CD14-positive monocyte (primary cell): ENCODE results near the gene AK9. TPM values are rescaled to one million over a fixed set of nuclear protein-coding genes. Genes with fewer than 3 reads are reported as not detected.
"Not testable (repeated sequence)": the region's sequence is repeated elsewhere in the genome, so short reads cannot be mapped to it uniquely, and the experiment has no call there.

Experiments
- DNase-seq, 3 donors: peaks; one replicate each; pipeline ENCODE4 v3.0.0-alpha.2; 2011 to 2022
- H2AFZ ChIP-seq: 2 replicates; pipeline ENCODE4 v1.6.0; 2012; ENCODE audit warnings: mild to moderate bottlenecking, low read depth, low read length, inconsistent platforms; ENCODE audit not compliant: insufficient read depth, poor library complexity, severe bottlenecking
- H3K27ac ChIP-seq, 2 donors: 1 replicate in 1 of 2; 2 replicates in 1 of 2; pipeline ENCODE4 v1.5.1; 2012 to 2013; ENCODE audit warnings: low read length in 2 of 2, control low read depth in 1 of 2, inconsistent platforms in 1 of 2, low read depth in 1 of 2, mild to moderate bottlenecking in 1 of 2
- H3K27me3 ChIP-seq, 2 donors: one replicate each; pipeline versions ENCODE4 v1.6.0 to v1.6.1; 2011 to 2013; ENCODE audit warnings: low read length in 2 of 2; ENCODE audit not compliant: control insufficient read depth in 2 of 2, insufficient read depth in 2 of 2
- H3K36me3 ChIP-seq, 2 donors: replicated peaks in 1 of 2; 1 replicate in 1 of 2; 2 replicates in 1 of 2; pipeline versions ENCODE4 v1.5.1 to v1.6.1; 2012 to 2013; ENCODE audit warnings: low read length in 2 of 2, control low read depth in 1 of 2, inconsistent platforms in 1 of 2, mild to moderate bottlenecking in 1 of 2; ENCODE audit not compliant: insufficient read depth in 2 of 2, control insufficient read depth in 1 of 2
- H3K4me1 ChIP-seq, 2 donors: 1 replicate in 1 of 2; 2 replicates in 1 of 2; pipeline versions ENCODE4 v1.5.1 to v1.6.1; 2012 to 2013; ENCODE audit warnings: low read length in 2 of 2, control low read depth in 1 of 2, inconsistent platforms in 1 of 2, mild to moderate bottlenecking in 1 of 2, moderate library complexity in 1 of 2; ENCODE audit not compliant: insufficient read depth in 2 of 2, control insufficient read depth in 1 of 2
- H3K4me2 ChIP-seq: replicated peaks from 2 replicates; pipeline ENCODE3; 2012; ENCODE audit warnings: low read length, moderate library complexity, mild to moderate bottlenecking; ENCODE audit not compliant: poor library complexity, severe bottlenecking; ENCODE audit errors: extremely low read depth
- H3K4me3 ChIP-seq, 3 experiments: fragments of 200-600 bp in 1 of 3; sonication (generic) in 1 of 3; replicated peaks in 1 of 3; 1 replicate in 2 of 3; 2 replicates in 1 of 3; pipeline ENCODE4 v1.5.1; 2011 to 2013; ENCODE audit warnings: low read length in 3 of 3, mild to moderate bottlenecking in 3 of 3, control low read depth in 2 of 3, low read depth in 2 of 3, inconsistent platforms in 1 of 3, moderate library complexity in 1 of 3
- H3K79me2 ChIP-seq: 2 replicates; pipeline ENCODE4 v1.6.0; 2012; ENCODE audit warnings: mild to moderate bottlenecking, control low read depth, inconsistent platforms, low read length, moderate library complexity; ENCODE audit not compliant: insufficient read depth
- H3K9ac ChIP-seq: 2 replicates; pipeline ENCODE4 v1.6.0; 2017; ENCODE audit warnings: low read length, mild to moderate bottlenecking; ENCODE audit not compliant: insufficient read depth, poor library complexity, severe bottlenecking
- H3K9me3 ChIP-seq, 2 donors: replicated peaks in 1 of 2; 1 replicate in 1 of 2; 2 replicates in 1 of 2; pipeline versions ENCODE4 v1.5.1 to v1.6.1; 2012 to 2013; ENCODE audit warnings: low read length in 2 of 2, control low read depth in 1 of 2; ENCODE audit not compliant: control insufficient read depth in 1 of 2, insufficient read depth in 1 of 2
- H4K20me1 ChIP-seq: 2 replicates; pipeline ENCODE4 v1.6.0; 2012; ENCODE audit warnings: mild to moderate bottlenecking, low read length, control low read depth, moderate library complexity; ENCODE audit not compliant: insufficient read depth
- H3K27ac Mint-ChIP-seq, 7 donors: one replicate each; pipeline ENCODE4 v1.8.0; 2020; ENCODE audit warnings: mild to moderate bottlenecking in 7 of 7, mixed read lengths in 7 of 7, moderate library complexity in 6 of 7, inconsistent platforms in 2 of 7
- H3K27me3 Mint-ChIP-seq, 3 donors: one replicate each; pipeline ENCODE4 v1.8.0; 2021 to 2022; ENCODE audit warnings: low read depth in 3 of 3, mild to moderate bottlenecking in 3 of 3, mixed read lengths in 3 of 3, moderate library complexity in 3 of 3, inconsistent platforms in 1 of 3
- H3K36me3 Mint-ChIP-seq, 2 donors: one replicate each; pipeline ENCODE4 v1.8.0; 2020; ENCODE audit warnings: mixed read lengths in 2 of 2, inconsistent platforms in 1 of 2, mild to moderate bottlenecking in 1 of 2
- H3K4me1 Mint-ChIP-seq: one replicate; pipeline ENCODE4 v1.8.0; 2020; ENCODE audit warnings: mild to moderate bottlenecking, mixed read lengths
- H3K4me3 Mint-ChIP-seq, 2 donors: one replicate each; pipeline ENCODE4 v1.8.0; 2020; ENCODE audit warnings: mild to moderate bottlenecking in 2 of 2, mixed read lengths in 2 of 2, moderate library complexity in 1 of 2
- H3K9me3 Mint-ChIP-seq, 7 donors: one replicate each; pipeline ENCODE4 v1.8.0; 2020 to 2022; ENCODE audit warnings: mixed read lengths in 7 of 7, mild to moderate bottlenecking in 6 of 7, moderate library complexity in 6 of 7, inconsistent platforms in 2 of 7
- WGBS: methylation state at CpG from one replicate; pipeline ENCODE4 v1.1.5; 2013; ENCODE audit warnings: missing lambda C conversion rate; ENCODE audit not compliant: insufficient coverage; 5-methylcytosine and 5-hydroxymethylcytosine counted together
- intact Hi-C, 2 donors: fragments of 100-400 bp; cut with micrococcal nuclease; formaldehyde crosslinking; loops; one replicate each; pipeline versions ENCODE4 v1.15.0 to v1.15.1; 2023
- polyA plus RNA-seq, 3 donors: library from polyadenylated mRNA; depleted of rRNA in 1 of 3; unstranded in 2 of 3; stranded (reverse) in 1 of 3; fragments of 300-500 nt in 2 of 3; fragments of >200 nt in 1 of 3; fragmentation: Illumina TruSeq in 2 of 3; gene quantifications; 1 replicate in 2 of 3; 2 replicates in 1 of 3; pipeline ENCODE4 v1.2.3, GENCODE V29; 2012 to 2021
- TF ChIP-seq, protein P1 (sequence below): fragments of 200-600 bp; IDR thresholded peaks from one replicate; pipeline ENCODE4 v1.8.0; 2022; ENCODE audit warnings: antibody characterized with exemption, mild to moderate bottlenecking

Gene AK9
- polyA plus RNA-seq, 3 donors, result 2.6 to 3.1 (median 2.8) TPM

- Histone ChIP-seq H3K9me3 (peaks cover 9 to 13% of the 10 kb centered on the region in 2 donors), H3K4me3 (no peak overlapping the region), H3K27me3 (no peaks in the 10 kb centered on the region), H3K4me1 (peaks cover 0 to 6% of the 10 kb centered on the region in 2 donors), H3K27ac (no peak overlapping the region), H3K79me2 (no peaks in the 10 kb centered on the region), H4K20me1 (no peaks in the 10 kb centered on the region), H2AFZ (no peak overlapping the region), H3K4me2 (no peak overlapping the region), H3K9ac (no peak overlapping the region), H3K36me3 (peaks cover 66 to 80% of the 10 kb centered on the region in 2 donors)
- intact Hi-C loops, result no loop called here
- TF ChIP-seq, protein P1, sequence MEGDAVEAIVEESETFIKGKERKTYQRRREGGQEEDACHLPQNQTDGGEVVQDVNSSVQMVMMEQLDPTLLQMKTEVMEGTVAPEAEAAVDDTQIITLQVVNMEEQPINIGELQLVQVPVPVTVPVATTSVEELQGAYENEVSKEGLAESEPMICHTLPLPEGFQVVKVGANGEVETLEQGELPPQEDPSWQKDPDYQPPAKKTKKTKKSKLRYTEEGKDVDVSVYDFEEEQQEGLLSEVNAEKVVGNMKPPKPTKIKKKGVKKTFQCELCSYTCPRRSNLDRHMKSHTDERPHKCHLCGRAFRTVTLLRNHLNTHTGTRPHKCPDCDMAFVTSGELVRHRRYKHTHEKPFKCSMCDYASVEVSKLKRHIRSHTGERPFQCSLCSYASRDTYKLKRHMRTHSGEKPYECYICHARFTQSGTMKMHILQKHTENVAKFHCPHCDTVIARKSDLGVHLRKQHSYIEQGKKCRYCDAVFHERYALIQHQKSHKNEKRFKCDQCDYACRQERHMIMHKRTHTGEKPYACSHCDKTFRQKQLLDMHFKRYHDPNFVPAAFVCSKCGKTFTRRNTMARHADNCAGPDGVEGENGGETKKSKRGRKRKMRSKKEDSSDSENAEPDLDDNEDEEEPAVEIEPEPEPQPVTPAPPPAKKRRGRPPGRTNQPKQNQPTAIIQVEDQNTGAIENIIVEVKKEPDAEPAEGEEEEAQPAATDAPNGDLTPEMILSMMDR, result no peak
- Mint-ChIP-seq H3K9me3 (peaks cover 2 to 25% (median 12%) of the 10 kb centered on the region in 7 donors), H3K4me1 (peaks cover 1% of the 10 kb centered on the region), H3K27me3 (no peaks in the 10 kb centered on the region), H3K27ac (no peak overlapping the region), H3K4me3 (no peak overlapping the region), H3K36me3 (peaks cover 69 to 70% of the 10 kb centered on the region in 2 donors)
- DNase-seq, result no peak
- no CpG with 5 or more reads among the region's 1 CpG for WGBS
Observed at GRCh38 chr6:109738255-109738654, 47.3 kb upstream of the AK9 start.

DNA sequence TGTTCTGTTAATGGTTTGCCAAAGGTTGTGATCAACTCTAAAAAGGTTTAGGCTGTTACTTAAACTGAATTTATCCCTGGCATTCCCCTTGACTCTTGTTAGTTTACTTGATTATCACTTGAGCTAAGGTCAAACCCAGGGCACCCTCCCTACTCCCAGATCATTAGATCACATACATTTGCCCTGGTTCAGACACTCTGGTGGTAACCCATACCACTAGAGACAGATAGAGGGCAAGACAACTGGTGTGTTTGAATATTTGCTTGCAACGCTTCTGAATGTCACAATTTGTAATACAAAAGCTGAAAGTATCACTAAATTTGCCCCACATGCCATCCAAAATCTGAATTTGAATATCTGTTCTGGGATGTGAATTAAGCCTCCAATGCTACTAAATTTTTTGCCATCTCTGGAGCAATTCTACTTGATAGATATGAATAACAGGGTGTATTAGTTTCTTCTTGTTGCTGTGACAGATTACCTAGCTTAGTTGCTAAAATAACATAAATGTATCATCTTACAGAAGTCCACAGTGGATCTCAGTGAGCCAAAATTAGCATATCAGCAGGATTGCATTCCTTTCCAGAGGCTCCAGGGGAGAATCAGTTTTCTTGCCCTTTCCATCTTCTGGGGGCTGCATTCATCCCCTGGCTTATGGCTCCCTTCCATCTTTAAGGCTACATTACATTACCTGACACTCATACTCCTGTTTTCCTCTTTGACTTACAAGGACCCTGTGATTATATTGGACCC lies 45.4 kb upstream of the AK9 start:
- intact Hi-C loops, result no loop called here

DNA sequence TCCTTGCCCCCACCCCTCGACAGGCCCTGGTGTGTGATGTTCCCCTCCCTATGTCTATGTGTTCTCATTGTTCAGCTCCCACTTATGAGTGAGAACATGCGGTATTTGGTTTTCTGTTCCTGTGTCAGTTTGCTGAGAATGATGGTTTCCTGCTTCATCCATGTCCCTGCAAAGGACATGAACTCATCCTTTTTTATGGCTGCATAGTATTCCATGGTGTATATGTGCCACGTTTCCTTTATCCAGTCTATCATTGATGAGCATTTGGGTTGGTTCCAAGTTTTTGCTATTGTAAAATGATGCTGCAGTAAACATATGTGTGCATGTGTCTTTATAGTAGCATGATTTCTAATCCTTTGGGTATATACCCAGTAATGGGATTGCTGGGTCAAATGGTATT lies 34.2 kb upstream of the AK9 start:
- H3K4me2 ChIP-seq, H3K9ac ChIP-seq, H3K4me3 Mint-ChIP-seq, H3K4me1 ChIP-seq, H2AFZ ChIP-seq, H3K27ac Mint-ChIP-seq, H3K4me3 ChIP-seq, H3K27ac ChIP-seq, H3K27me3 Mint-ChIP-seq, H3K79me2 ChIP-seq, H3K4me1 Mint-ChIP-seq, intact Hi-C loops, H3K9me3 Mint-ChIP-seq, H3K9me3 ChIP-seq, DNase-seq, H3K27me3 ChIP-seq: not testable (repeated sequence)
- peaks cover 33 to 69% of the 10 kb centered on the region in 2 donors for H3K36me3 ChIP-seq
- H4K20me1 ChIP-seq, result peaks cover 25% of the 10 kb centered on the region
- H3K36me3 Mint-ChIP-seq, result peaks cover 65 to 83% of the 10 kb centered on the region in 2 donors
- no CpG with 5 or more reads among the region's 3 CpGs for WGBS

More for the DNA sequence above, 45.4 kb upstream of the AK9 start:
- Histone ChIP-seq H3K79me2 (no peaks in the 10 kb centered on the region), H3K27me3 (no peaks in the 10 kb centered on the region), H3K9ac (no peak overlapping the region), H3K4me2 (no peak overlapping the region), H3K27ac (no peak overlapping the region), H3K36me3 (peaks cover 66 to 87% of the 10 kb centered on the region in 2 donors), H3K9me3 (peaks cover 9 to 13% of the 10 kb centered on the region in 2 donors), H3K4me1 (peaks cover 0 to 6% of the 10 kb centered on the region in 2 donors), H4K20me1 (no peaks in the 10 kb centered on the region), H2AFZ (no peak overlapping the region), H3K4me3 (no peak overlapping the region)
- WGBS, result no CpG with 5 or more reads among the region's 1 CpG
- H3K36me3 Mint-ChIP-seq, result peaks cover 71 to 78% of the 10 kb centered on the region in 2 donors
- H3K4me3 Mint-ChIP-seq, result no peak overlapping the region
- no peak for DNase-seq
- TF ChIP-seq, protein P1, result no peak
- H3K27ac Mint-ChIP-seq, result peak overlapping the region in 1 of 7 donors; percentile 27
- H3K4me1 Mint-ChIP-seq, result peaks cover 1% of the 10 kb centered on the region
- no peaks in the 10 kb centered on the region for H3K27me3 Mint-ChIP-seq
- peaks cover 2 to 25% (median 12%) of the 10 kb centered on the region in 7 donors for H3K9me3 Mint-ChIP-seq
